ENCODE measurements around the gene ZPR1.

Gene ZPR1

GRCh38 chr11:116829525-116830183 lies 41.8 kb upstream of the ZPR1 start, which contains the start of gene APOC3:
APOC3 (plus strand) TSS chr11:116829907; CDS start chr11:116830583, 676 bp downstream.
- DNase-seq (ENCODE audit: low read depth, low spot score), result no peak
- POLR2A ChIA-PET, result no interaction called here
- CTCF ChIA-PET, result interaction anchor here (0.8 to 1.9 kb wide), 5 partner anchors 8 to 276 kb away, joined by 3 to 8 read pairs (median 6); partner anchors contain the start of gene APOA5

GRCh38 chr11:116828632-116829524 lies 41.1 kb upstream of the ZPR1 start:
- ChIA-PET POLR2A (no interaction called here), CTCF (interaction anchor here (0.7 to 1.9 kb wide), 5 partner anchors 9 to 277 kb away, joined by 3 to 8 read pairs (median 6); no protein-coding TSS in a partner anchor)
- no peak overlapping the region for H3K4me3 ChIP-seq (ENCODE audit: low read depth, low read length)
- TF ChIP-seq CTCF (IDR thresholded peaks at IDR 0.05; ENCODE audit: insufficient read depth, low read length, missing control alignments), result no peak
- DNase-seq (ENCODE audit: low read depth, low spot score), result no peak

More at GRCh38 chr11:116829525-116830183, 41.8 kb upstream of the ZPR1 start, which contains the start of gene APOC3:
- TF ChIP-seq CTCF (IDR thresholded peaks at IDR 0.05; ENCODE audit: insufficient read depth, low read length, missing control alignments), result no peak
- H3K4me3 ChIP-seq (ENCODE audit: low read depth, low read length), result no peak within 1 kb of the TSS

GRCh38 chr11:116827461-116827860 lies 39.6 kb upstream of the ZPR1 start:
- DNase-seq (ENCODE audit: low read depth, low spot score), result no peak
- H3K4me3 ChIP-seq (ENCODE audit: low read depth, low read length), result no peak overlapping the region
- TF ChIP-seq CTCF (IDR thresholded peaks at IDR 0.05; ENCODE audit: insufficient read depth, low read length, missing control alignments), result no peak
- POLR2A ChIA-PET, result no interaction called here
- CTCF ChIA-PET, result no interaction called here

- no peak for DNase-seq (ENCODE audit: low read depth, low spot score)
- TF ChIP-seq CTCF (IDR thresholded peaks at IDR 0.05; ENCODE audit: insufficient read depth, low read length, missing control alignments), result no peak
- ChIA-PET CTCF (interaction anchor here (2.1 kb wide), 1 partner anchor 9 kb away, joined by 9 read pairs; no protein-coding TSS in a partner anchor), POLR2A (no interaction called here)
- H3K4me3 ChIP-seq (ENCODE audit: low read depth, low read length), result no peak overlapping the region
Observed at GRCh38 chr11:116826751-116827431, 39.1 kb upstream of the ZPR1 start.

- no peak for TF ChIP-seq CTCF (IDR thresholded peaks at IDR 0.05; ENCODE audit: insufficient read depth, low read length, missing control alignments)
- POLR2A ChIA-PET, result no interaction called here
- H3K4me3 ChIP-seq (ENCODE audit: low read depth, low read length), result no peak overlapping the region
- no peak for DNase-seq (ENCODE audit: low read depth, low spot score)
- CTCF ChIA-PET, result interaction anchor here (2.1 kb wide), 1 partner anchor 10 kb away, joined by 9 read pairs; no protein-coding TSS in a partner anchor
Observed at GRCh38 chr11:116825854-116826750, 38.3 kb upstream of the ZPR1 start.
